NCI-H1105 treated with DMSO at 0.1 percent for 48 hours (cell line): ENCODE data around the gene TMEM231.

Experiments
- DNase-seq: peaks from one replicate; lab custom pipeline; 2025; lab: John Stamatoyannopoulos, UW

TMEM231 gene

GRCh38 chr16:75488322-75488721, 67.7 kb downstream of the TMEM231 start:
- DNase-seq = no peak
